HCT116 (cell line): ENCODE results near the gene TOR2A. TPM values are rescaled to one million over a fixed set of nuclear protein-coding genes. Genes with fewer than 3 reads are reported as not detected.

ENCODE experiments used
- ATAC-seq: fragments of 200-7000 bp; cut with Tn5 transposase; 2 replicates; pipeline ENCODE4 v1.9.1; 2020; ENCODE audit warnings: mild to moderate bottlenecking, moderate library complexity
- BruUV-seq: library from RNA; stranded (reverse); fragments of 400-500 nt; replicated peaks from 2 replicates; lab custom pipeline; 2021; lab: Mats Ljungman, UMichigan
- CTCF ChIA-PET: fragments of 300-600 bp; sonication (Branson Sonifier 250); formaldehyde crosslinking; loops from one replicate; lab custom pipeline; 2021; ENCODE audit warnings: antibody characterized with exemption; lab: Charles Lee
- POLR2A ChIA-PET: fragments of 300-600, 350-600 bp; sonication (Branson Sonifier 250); formaldehyde crosslinking; loops from one replicate; lab custom pipeline; 2021; ENCODE audit warnings: antibody characterized with exemption; lab: Charles Lee
- RAD21 ChIA-PET, 2 experiments: fragments of 300-600 bp; sonication (Branson Sonifier 250); formaldehyde crosslinking; loops; one replicate each; lab custom pipeline; 2023; ENCODE audit warnings: low total read pairs in 2 of 2; ENCODE audit not compliant: uncharacterized antibody in 2 of 2, unreplicated experiment in 2 of 2, low non-redundant PET in 1 of 2; lab: Charles Lee
- DNase-seq: peaks from one replicate; pipeline ENCODE4 v3.0.0-alpha.2; 2010; ENCODE audit warnings: low read depth, low spot score
- H2AFZ ChIP-seq: fragments of 200-600 bp; shearing (Covaris generic), sonication (generic); 2 replicates; pipeline ENCODE4 v1.6.1; 2017; ENCODE audit warnings: low read depth, mixed run types, mixed read lengths, antibody characterized with exemption, low read length; ENCODE audit not compliant: poor library complexity, severe bottlenecking
- H3K27ac ChIP-seq: 2 replicates; pipeline ENCODE4 v1.5.1; 2012; ENCODE audit warnings: low read depth, low read length
- H3K27me3 ChIP-seq: fragments of 200-600 bp; sonication (generic); 2 replicates; pipeline ENCODE4 v1.6.1; 2016; ENCODE audit warnings: mixed run types, low read length, mixed read lengths; ENCODE audit not compliant: insufficient read depth
- H3K36me3 ChIP-seq, 2 experiments: fragments of 200-500 bp in 1 of 2; fragments of 200-600 bp in 1 of 2; sonication (Bioruptor generic) in 1 of 2; sonication (generic) in 1 of 2; 2 replicates each; pipeline versions ENCODE4 v1.5.1 to v1.6.1; 2014 to 2016; ENCODE audit warnings: low read length in 2 of 2, inconsistent platforms in 1 of 2, mixed read lengths in 1 of 2, mixed run types in 1 of 2; ENCODE audit not compliant: insufficient read depth in 2 of 2, control insufficient read depth in 1 of 2
- H3K4me1 ChIP-seq, 2 experiments: fragments of 200-600 bp in 1 of 2; sonication (generic) in 1 of 2; 2 replicates each; pipeline versions ENCODE4 v1.5.1 to v1.6.1; 2012 to 2017; ENCODE audit warnings: low read length in 2 of 2, inconsistent platforms in 1 of 2, mild to moderate bottlenecking in 1 of 2, mixed read lengths in 1 of 2, mixed run types in 1 of 2, moderate library complexity in 1 of 2; ENCODE audit not compliant: insufficient read depth in 2 of 2, control insufficient read depth in 1 of 2
- H3K4me2 ChIP-seq: fragments of 200-600 bp; sonication (generic); 2 replicates; pipeline ENCODE4 v1.6.1; 2017; ENCODE audit warnings: mixed run types, low read length, mixed read lengths
- H3K4me3 ChIP-seq, 2 experiments: fragments of 200-600 bp in 1 of 2; sonication (generic) in 1 of 2; replicated peaks in 1 of 2; 2 replicates each; pipeline ENCODE4 v1.5.1; 2011 to 2016; ENCODE audit warnings: low read length in 2 of 2, control low read depth in 1 of 2, low read depth in 1 of 2, mild to moderate bottlenecking in 1 of 2, mixed read lengths in 1 of 2, mixed run types in 1 of 2
- H3K79me2 ChIP-seq: fragments of 200-600 bp; sonication (generic); 2 replicates; pipeline ENCODE4 v1.6.1; 2017; ENCODE audit warnings: mild to moderate bottlenecking, mixed run types, low read length, moderate library complexity, mixed read lengths; ENCODE audit not compliant: insufficient read depth
- H3K9ac ChIP-seq: fragments of 200-600 bp; sonication (generic); 2 replicates; pipeline ENCODE4 v1.6.1; 2016; ENCODE audit warnings: low read length, mixed read lengths
- H3K9me2 ChIP-seq: fragments of 200-600 bp; sonication (generic), shearing (Covaris generic); 2 replicates; pipeline ENCODE4 v1.6.1; 2017; ENCODE audit warnings: mixed run types, mild to moderate bottlenecking, moderate library complexity; ENCODE audit not compliant: insufficient read depth
- H3K9me3 ChIP-seq, 2 experiments: fragments of 200-500 bp in 1 of 2; fragments of 200-600 bp in 1 of 2; sonication (Bioruptor generic) in 1 of 2; sonication (generic) in 1 of 2; 2 replicates each; pipeline ENCODE4 v1.6.1; 2014 to 2017; ENCODE audit warnings: low read length in 2 of 2, mixed read lengths in 2 of 2, inconsistent platforms in 1 of 2, low read depth in 1 of 2, mild to moderate bottlenecking in 1 of 2, mixed run types in 1 of 2, moderate library complexity in 1 of 2; ENCODE audit not compliant: control insufficient read depth in 1 of 2, insufficient read depth in 1 of 2
- H4K20me1 ChIP-seq: fragments of 200-600 bp; sonication (generic), shearing (Covaris generic); 2 replicates; pipeline ENCODE4 v1.6.1; 2017; ENCODE audit warnings: mixed run types, mild to moderate bottlenecking, moderate library complexity; ENCODE audit not compliant: insufficient read depth
- ATF3 ChIP-seq: IDR thresholded peaks from 2 replicates; pipeline ENCODE4 v1.6.1; 2012
- CBX3 ChIP-seq: IDR thresholded peaks from 2 replicates; pipeline ENCODE4 v1.6.1; 2012; ENCODE audit warnings: low read depth
- CEBPB ChIP-seq: IDR thresholded peaks from 2 replicates; pipeline ENCODE4 v1.6.1; 2012; ENCODE audit warnings: low read depth
- ELF1 ChIP-seq: IDR thresholded peaks from 2 replicates; pipeline ENCODE4 v1.6.1; 2012; ENCODE audit warnings: low read depth, borderline replicate concordance
- MAX ChIP-seq: IDR thresholded peaks from 2 replicates; pipeline ENCODE4 v1.6.1; 2012
- RAD21 ChIP-seq: IDR thresholded peaks from 2 replicates; pipeline ENCODE4 v1.6.1; 2012; ENCODE audit warnings: low read depth, mild to moderate bottlenecking
- REST ChIP-seq: IDR thresholded peaks from 2 replicates; pipeline ENCODE4 v1.6.1; 2012; ENCODE audit warnings: low read depth
- SIN3A ChIP-seq: IDR thresholded peaks from 2 replicates; pipeline ENCODE4 v1.6.1; 2012; ENCODE audit warnings: low read depth
- SRF ChIP-seq: IDR thresholded peaks from 2 replicates; pipeline ENCODE4 v1.6.1; 2012; ENCODE audit warnings: low read depth
- YY1 ChIP-seq: IDR thresholded peaks from 2 replicates; pipeline ENCODE4 v1.6.1; 2011; ENCODE audit warnings: low read length, low read depth, moderate library complexity, mild to moderate bottlenecking; ENCODE audit not compliant: insufficient replicate concordance; ENCODE audit errors: extremely low read depth
- ZBTB33 ChIP-seq: IDR thresholded peaks from 2 replicates; pipeline ENCODE4 v1.6.1; 2011; ENCODE audit warnings: mild to moderate bottlenecking, low read length, moderate library complexity; ENCODE audit not compliant: insufficient replicate concordance; ENCODE audit errors: extremely low read depth
- ZFX ChIP-seq: fragments of 450-650 bp; IDR thresholded peaks from 2 replicates; pipeline ENCODE4 v1.6.1; 2017
- intact Hi-C: fragments of 100-400 bp; cut with micrococcal nuclease; formaldehyde crosslinking; loops from 2 replicates; pipeline ENCODE4 v1.10.0; 2022
- total RNA-seq: library from RNA; stranded (reverse); gene quantifications from one replicate; pipeline ENCODE4 v1.2.1, GENCODE V29; 2021; ENCODE audit not compliant: unreplicated experiment

Gene TOR2A
- total RNA-seq, 1 experiment from 2014 or later, result 12.0 TPM

GRCh38 chr9:127729522-127730256, 5.4 kb downstream of the TOR2A start:
- BruUV-seq, result no TSS peak
- no peaks in the 10 kb centered on the region for H3K27me3 ChIP-seq
- POLR2A ChIA-PET, result no interaction called here
- RAD21 ChIA-PET, result no interaction called here
- peaks cover 12 to 21% of the 10 kb centered on the region in 2 experiments for H3K4me1 ChIP-seq
- H3K4me2 ChIP-seq, result no peak overlapping the region
- DNase-seq (no peak), ATAC-seq (no peak)
- no peaks in the 10 kb centered on the region for H3K9me3 ChIP-seq
- no peak overlapping the region for H3K4me3 ChIP-seq
- no peaks in the 10 kb centered on the region for H3K79me2 ChIP-seq
- H2AFZ ChIP-seq, result no peak overlapping the region
- TF ChIP-seq ZBTB33, result no peak
- no peak for TF ChIP-seq CEBPB
- TF ChIP-seq RAD21, result no peak
- TF ChIP-seq SIN3A, result no peak
- no peaks in the 10 kb centered on the region for H3K9me2 ChIP-seq
- no peaks in the 10 kb centered on the region for H4K20me1 ChIP-seq
- no peak overlapping the region for H3K9ac ChIP-seq
- CTCF ChIA-PET, result no interaction called here
- intact Hi-C loops, result no loop called here
- H3K27ac ChIP-seq, result no peak overlapping the region
- H3K36me3 ChIP-seq, result no peaks in the 10 kb centered on the region

- BruUV-seq, result no TSS peak
- Histone ChIP-seq H3K36me3 (no peaks in the 10 kb centered on the region), H3K4me1 (peaks cover 21 to 23% of the 10 kb centered on the region in 2 experiments), H3K79me2 (no peaks in the 10 kb centered on the region), H3K9me2 (no peaks in the 10 kb centered on the region), H3K9ac (no peak overlapping the region), H3K9me3 (no peaks in the 10 kb centered on the region), H3K4me2 (no peak overlapping the region), H4K20me1 (no peaks in the 10 kb centered on the region), H3K27me3 (no peaks in the 10 kb centered on the region), H3K4me3 (no peak overlapping the region), H2AFZ (no peak overlapping the region), H3K27ac (no peak overlapping the region)
- DNase-seq (no peak), ATAC-seq (no peak)
- TF ChIP-seq ZFX, result no peak
- no peak for TF ChIP-seq SIN3A
- TF ChIP-seq SRF, result no peak
- no peak for TF ChIP-seq YY1
- no peak for TF ChIP-seq REST
- no peak for TF ChIP-seq ELF1
- TF ChIP-seq CBX3, result no peak
- TF ChIP-seq MAX, result no peak
- no peak for TF ChIP-seq ATF3
- ChIA-PET RAD21 (no interaction called here), CTCF (no interaction called here), POLR2A (no interaction called here)
- intact Hi-C loops, result no loop called here
Measured at GRCh38 chr9:127728808-127729207, 6.3 kb downstream of the TOR2A start.
